ENCODE measurements around the gene PLEKHA4.

DNA sequence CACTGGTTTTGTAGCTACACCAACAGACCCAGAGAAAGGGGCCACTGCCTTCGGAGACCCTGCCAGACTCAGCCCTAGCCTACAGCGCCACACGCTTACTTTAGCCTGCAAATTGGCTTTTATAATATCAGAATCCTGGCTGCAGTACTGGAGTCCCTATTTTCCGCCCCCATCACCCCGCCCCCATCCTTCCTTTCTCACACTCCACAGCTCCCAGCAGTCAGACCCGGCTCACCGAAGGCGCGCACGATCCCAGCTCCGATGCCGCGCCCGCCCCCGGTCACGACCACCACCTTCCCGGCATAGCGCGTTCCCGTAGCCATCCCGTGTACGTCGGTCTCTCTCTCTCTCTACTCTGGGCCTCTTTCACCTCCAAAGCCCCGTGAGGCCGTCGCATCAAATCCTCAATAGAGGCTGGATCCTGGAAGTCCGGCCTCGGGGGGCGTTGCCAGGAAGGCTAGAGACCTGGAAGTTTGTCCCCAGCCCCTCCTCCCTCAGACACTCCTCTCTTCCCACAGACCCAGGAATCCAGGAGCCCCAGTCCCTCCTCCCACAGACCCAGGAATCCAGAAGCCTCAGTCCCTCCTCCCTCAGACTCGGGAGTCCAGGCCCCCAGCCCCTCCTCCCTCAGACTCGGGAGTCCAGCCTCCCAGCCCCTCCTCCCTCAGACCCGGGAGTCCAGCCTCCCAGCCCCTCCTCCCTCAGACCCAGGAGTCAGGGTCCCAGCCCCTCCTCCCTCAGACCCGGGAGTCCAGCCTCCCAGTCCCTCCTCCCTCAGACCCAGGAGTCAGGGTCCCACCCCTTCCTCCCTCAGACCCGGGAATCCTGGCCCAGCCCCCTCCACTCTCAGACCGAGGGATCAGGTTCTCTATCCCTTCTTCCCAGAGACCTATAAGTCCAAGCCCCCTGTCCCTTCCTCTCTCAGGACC lies 32.1 kb downstream of the PLEKHA4 start, which contains the start of gene HSD17B14:
- no peak for TF ChIP-seq CTCF (IDR thresholded peaks at IDR 0.05)
- TF ChIP-seq POLR2A (IDR thresholded peaks at IDR 0.05) = no peak
- no peak for TF ChIP-seq EP300 (IDR thresholded peaks at IDR 0.05)

All from suprapubic skin (tissue), 3 donors.